Measurements from ENCODE around the gene PLD5. TPM values are rescaled to one million over a fixed set of nuclear protein-coding genes. Genes with fewer than 3 reads are reported as not detected.

PLD5 gene
- polyA plus RNA-seq, 1 experiment: not detected

DNA sequence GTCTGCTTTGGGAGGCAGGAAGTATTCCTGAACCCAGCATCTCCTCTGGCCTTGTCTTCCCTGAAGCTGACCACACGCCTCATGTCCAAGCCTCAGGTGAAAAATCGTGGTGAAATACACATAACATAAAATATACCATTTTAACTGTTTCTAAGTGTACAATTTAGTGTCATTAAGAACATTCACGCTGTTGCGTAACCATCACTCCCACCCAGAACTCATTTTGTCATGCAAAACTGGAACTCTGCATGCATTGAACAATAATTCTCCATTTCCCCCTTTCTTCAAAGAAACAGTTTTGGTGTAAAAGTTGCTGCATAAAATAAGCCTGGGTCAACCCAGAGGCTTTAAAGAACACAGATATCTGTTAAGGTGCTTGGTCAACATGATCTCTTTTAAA, 93.5 kb downstream of the PLD5 start:
- TF ChIP-seq, protein P1, sequence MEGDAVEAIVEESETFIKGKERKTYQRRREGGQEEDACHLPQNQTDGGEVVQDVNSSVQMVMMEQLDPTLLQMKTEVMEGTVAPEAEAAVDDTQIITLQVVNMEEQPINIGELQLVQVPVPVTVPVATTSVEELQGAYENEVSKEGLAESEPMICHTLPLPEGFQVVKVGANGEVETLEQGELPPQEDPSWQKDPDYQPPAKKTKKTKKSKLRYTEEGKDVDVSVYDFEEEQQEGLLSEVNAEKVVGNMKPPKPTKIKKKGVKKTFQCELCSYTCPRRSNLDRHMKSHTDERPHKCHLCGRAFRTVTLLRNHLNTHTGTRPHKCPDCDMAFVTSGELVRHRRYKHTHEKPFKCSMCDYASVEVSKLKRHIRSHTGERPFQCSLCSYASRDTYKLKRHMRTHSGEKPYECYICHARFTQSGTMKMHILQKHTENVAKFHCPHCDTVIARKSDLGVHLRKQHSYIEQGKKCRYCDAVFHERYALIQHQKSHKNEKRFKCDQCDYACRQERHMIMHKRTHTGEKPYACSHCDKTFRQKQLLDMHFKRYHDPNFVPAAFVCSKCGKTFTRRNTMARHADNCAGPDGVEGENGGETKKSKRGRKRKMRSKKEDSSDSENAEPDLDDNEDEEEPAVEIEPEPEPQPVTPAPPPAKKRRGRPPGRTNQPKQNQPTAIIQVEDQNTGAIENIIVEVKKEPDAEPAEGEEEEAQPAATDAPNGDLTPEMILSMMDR (IDR thresholded peaks at IDR 0.05; ENCODE audit: low read depth, low read length): no peak
- ChIA-PET POLR2A (no interaction called here), CTCF (no interaction called here)
- H3K9me3 ChIP-seq (ENCODE audit: control insufficient read depth, insufficient read depth, low read length): peaks cover 19% of the 10 kb centered on the region; the same call in 1 of the 2 replicates
- H3K27ac ChIP-seq (ENCODE audit: low read depth, low read length): no peak overlapping the region
- no peaks in the 10 kb centered on the region for H3K27me3 ChIP-seq (ENCODE audit: control insufficient read depth, insufficient read depth, low read length)
- no peak for DNase-seq (ENCODE audit: low read depth, low spot score)
- H3K4me3 ChIP-seq (ENCODE audit: low read depth, low read length): no peak overlapping the region

DNA sequence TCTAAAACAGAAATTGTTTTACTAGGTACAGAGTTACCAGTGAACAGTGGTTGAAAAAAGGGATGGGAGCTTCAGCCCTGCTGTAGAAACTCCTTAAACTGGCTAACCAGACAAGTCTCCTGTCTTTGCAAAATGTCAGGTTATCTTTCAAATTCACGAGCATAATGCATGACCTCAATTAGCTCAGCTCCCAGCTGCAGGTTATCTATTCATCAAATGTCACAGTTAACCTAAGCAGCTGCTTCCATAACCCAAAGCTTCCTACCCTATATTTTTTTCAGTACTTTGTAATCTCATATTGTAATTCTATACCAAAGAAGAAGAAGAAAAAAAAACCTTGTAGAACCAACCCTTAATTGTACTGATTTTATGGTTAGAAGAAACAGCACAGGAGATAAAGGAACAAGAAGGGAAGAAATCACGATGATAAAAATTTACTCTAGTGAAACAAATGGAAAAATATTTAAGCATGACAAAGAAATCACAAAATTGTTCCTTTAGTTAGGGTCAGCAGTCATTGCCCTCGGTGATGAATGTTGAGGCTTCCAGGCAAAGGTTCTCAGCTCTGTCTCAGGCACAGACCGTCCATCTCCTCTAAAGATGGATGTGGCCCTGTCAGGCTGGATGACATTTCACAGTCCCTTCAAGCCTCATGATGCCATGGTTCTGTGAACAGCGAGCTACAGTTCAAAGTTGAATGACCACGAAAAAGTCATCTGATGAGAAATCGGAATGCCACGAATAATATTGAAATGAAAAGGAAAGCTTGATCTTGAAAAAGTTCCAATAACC, 95.9 kb downstream of the PLD5 start:
- TF ChIP-seq, protein P1 (IDR thresholded peaks at IDR 0.05; ENCODE audit: low read depth, low read length): no peak
- peaks cover 22% of the 10 kb centered on the region; the same call in 1 of the 2 replicates for H3K9me3 ChIP-seq (ENCODE audit: control insufficient read depth, insufficient read depth, low read length)
- no peak overlapping the region for H3K4me3 ChIP-seq (ENCODE audit: low read depth, low read length)
- POLR2A ChIA-PET: no interaction called here
- CTCF ChIA-PET: interaction anchor here (1.5 kb wide), 1 partner anchor 26 kb away, joined by 4 read pairs; no protein-coding TSS in a partner anchor
- H3K27ac ChIP-seq (ENCODE audit: low read depth, low read length): no peak overlapping the region
- DNase-seq (ENCODE audit: low read depth, low spot score): no peak
- no peaks in the 10 kb centered on the region for H3K27me3 ChIP-seq (ENCODE audit: control insufficient read depth, insufficient read depth, low read length)

DNA sequence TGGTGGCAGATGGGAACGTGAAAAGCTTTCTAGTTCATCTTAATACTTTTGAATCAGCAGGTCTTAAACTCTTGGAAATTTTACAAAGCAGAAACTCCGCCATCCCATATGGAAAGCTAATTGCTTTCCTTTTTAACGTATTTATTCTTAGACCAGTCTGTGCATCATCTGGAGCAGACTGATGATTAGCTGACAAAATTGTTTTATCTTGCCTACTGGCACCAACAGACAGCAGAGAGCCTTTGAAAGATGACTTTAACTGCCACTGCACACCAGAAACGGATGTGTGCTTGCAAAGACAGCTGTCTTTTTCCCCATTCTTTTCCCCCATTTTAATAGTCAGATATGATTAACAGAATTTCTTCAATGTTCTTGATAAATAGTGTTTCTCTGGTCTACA, 97.0 kb downstream of the PLD5 start:
- Histone ChIP-seq H3K27ac (ENCODE audit: low read depth, low read length) (no peak overlapping the region), H3K27me3 (ENCODE audit: control insufficient read depth, insufficient read depth, low read length) (no peaks in the 10 kb centered on the region), H3K9me3 (ENCODE audit: control insufficient read depth, insufficient read depth, low read length) (peaks cover 22% of the 10 kb centered on the region; the same call in 1 of the 2 replicates), H3K4me3 (ENCODE audit: low read depth, low read length) (no peak overlapping the region)
- ChIA-PET POLR2A (no interaction called here), CTCF (interaction anchor here (1.5 kb wide), 1 partner anchor 28 kb away, joined by 4 read pairs; no protein-coding TSS in a partner anchor)
- TF ChIP-seq, protein P1 (IDR thresholded peaks at IDR 0.05; ENCODE audit: low read depth, low read length): no peak
- DNase-seq (ENCODE audit: low read depth, low spot score): no peak

DNA sequence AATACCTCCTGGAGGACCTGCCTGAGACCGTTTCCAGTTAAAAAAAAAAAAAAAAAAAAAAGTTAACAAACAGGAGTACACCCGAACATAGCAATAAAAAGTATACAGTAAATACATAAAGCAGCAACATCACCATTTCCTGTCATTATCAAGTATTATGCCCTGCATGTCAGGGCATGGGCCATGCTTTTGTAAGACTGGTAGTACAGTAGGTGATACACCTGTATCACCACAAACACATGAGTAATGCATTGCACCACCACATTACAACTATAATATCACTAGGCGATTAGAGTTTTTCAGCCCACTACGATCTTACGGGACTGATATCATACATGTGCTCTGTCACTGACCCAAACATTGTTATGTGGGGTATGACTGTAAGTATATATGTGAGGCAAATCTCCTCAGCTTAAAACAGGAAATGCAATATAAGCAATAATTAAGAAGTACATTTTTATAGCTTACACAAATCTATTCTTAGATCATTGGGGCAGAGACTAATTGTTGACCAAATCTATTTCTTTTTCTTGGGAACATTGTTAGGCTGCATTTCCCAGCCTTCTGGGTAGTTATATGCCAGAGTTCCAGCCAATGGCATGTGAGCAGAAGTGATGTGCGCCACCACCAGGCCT, 98.1 kb downstream of the PLD5 start:
- ChIA-PET CTCF (no interaction called here), POLR2A (no interaction called here)
- Histone ChIP-seq H3K27me3 (ENCODE audit: control insufficient read depth, insufficient read depth, low read length) (no peaks in the 10 kb centered on the region), H3K27ac (ENCODE audit: low read depth, low read length) (no peak overlapping the region), H3K4me3 (ENCODE audit: low read depth, low read length) (no peak overlapping the region), H3K9me3 (ENCODE audit: control insufficient read depth, insufficient read depth, low read length) (peaks cover 17% of the 10 kb centered on the region; the same call in 1 of the 2 replicates)
- DNase-seq (ENCODE audit: low read depth, low spot score): no peak
- TF ChIP-seq, protein P1 (IDR thresholded peaks at IDR 0.05; ENCODE audit: low read depth, low read length): no peak

DNA sequence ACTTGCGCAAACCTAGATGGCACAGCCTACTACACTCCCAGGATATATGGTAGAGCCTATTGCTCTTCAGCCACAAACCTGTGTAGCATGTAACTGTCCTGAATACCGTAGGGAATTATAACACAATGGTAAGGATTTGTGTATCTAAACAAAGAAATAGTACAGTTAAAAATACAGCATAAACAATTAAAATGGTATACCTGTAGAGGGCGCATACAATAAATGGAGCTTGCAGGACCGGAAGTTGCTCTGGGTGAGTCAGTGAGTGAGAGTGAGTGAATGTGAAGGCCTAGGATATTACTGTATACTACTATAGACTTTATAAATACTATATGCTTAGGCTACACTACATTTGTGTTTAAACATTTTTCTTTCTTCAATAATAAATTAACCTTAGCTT, 99.3 kb downstream of the PLD5 start:
- POLR2A ChIA-PET: no interaction called here
- Histone ChIP-seq H3K27me3 (ENCODE audit: control insufficient read depth, insufficient read depth, low read length) (no peaks in the 10 kb centered on the region), H3K4me3 (ENCODE audit: low read depth, low read length) (no peak overlapping the region), H3K9me3 (ENCODE audit: control insufficient read depth, insufficient read depth, low read length) (peaks cover 12% of the 10 kb centered on the region; the same call in 1 of the 2 replicates), H3K27ac (ENCODE audit: low read depth, low read length) (no peak overlapping the region)
- TF ChIP-seq, protein P1 (IDR thresholded peaks at IDR 0.05; ENCODE audit: low read depth, low read length): no peak
- no peak for DNase-seq (ENCODE audit: low read depth, low spot score)
- CTCF ChIA-PET: no interaction called here

Data from AG04450 (cell line).